ENCODE results near the gene DOK5. TPM values are rescaled to one million over a fixed set of nuclear protein-coding genes. Genes with fewer than 3 reads are reported as not detected.
"Not testable (repeated sequence)": the region's sequence is repeated elsewhere in the genome, so short reads cannot be mapped to it uniquely, and the experiment has no call there.

Gene DOK5
- total RNA-seq, 2 donors from 2014 or later = 0.39 TPM; not detected in 1

DNA sequence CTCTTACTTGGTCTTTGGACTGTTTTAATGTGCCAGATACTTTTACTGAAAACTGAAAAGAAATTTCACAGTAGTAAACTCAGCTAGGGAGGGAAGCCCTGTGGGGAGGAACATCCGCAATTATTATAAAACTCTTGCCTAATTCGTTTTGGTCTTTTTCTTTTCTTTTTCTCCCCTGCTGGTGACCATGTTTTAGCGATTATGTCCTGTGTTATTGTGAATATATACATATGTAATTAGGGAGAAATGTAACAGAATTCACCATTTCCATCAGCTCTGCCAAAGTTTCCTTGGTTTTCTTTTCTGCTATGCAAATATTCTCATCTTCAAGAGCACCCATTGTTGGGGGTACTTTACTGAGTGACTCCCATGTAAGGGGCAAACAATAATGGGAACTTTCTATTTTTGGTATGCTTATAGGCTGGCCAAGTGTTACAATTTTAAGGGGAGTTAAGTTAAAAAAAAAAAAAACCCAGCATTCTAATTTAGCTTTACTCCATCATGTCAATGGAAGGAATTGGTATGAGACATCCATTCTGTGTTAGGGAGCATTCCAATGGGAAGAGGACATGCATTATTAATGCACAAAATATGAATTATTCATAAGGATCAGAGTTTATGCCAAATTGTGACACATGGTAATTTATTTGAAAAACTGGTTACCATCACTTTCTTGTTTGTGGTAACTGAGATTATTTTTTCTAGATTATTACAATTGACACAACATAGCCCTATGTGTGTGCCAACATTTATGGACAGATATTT lies 2.0 kb downstream of the DOK5 start:
- Mint-ChIP-seq H3K27me3 (peaks cover 51 to 70% of the 10 kb centered on the region in 2 donors), H3K4me3 (no peak overlapping the region), H3K9me3 (peaks cover 2% of the 10 kb centered on the region), H3K27ac (no peak overlapping the region), H3K36me3 (peaks cover 4% of the 10 kb centered on the region), H3K4me1 (ENCODE audit: low read depth in 2 of 2) (no peaks in the 10 kb centered on the region)
- ATAC-seq = no peak
- DNase-seq (ENCODE audit: low spot score) = no peak

DNA sequence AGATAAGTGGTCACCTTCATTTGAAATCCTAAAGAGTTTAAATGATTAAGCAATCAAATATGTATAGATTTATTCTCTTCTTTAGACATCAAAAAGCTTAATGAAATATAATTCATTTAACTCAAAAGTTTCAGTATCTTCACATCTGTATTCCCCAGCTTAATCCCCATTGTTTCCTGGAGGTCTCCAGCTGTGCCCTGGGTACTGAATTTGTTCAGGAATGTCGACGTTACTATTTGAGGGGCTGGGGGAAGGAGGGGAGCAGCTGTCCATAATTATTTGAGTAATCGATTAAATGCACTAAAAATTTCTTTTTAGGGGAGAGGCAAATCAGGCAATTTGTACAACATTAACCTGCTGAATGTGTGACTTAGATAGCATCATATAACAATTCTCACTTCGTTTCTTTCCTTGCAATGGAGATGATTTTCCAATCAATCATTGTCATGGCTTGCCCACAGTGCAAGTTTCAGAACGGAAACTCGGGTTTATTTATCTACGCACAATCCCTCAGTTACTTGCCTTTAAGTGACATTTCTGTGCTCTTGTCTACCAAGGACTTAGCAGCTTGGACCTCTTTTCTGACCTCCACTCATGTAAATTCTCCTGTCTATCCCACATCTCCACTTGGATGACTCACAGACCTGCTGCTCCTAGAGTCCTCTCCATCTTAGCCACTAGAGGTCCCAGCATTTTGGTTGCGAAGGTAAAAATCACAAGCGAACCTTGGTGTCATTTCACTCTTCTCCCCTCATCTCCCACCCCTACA lies 3.9 kb downstream of the DOK5 start:
- peaks cover 4% of the 10 kb centered on the region for H3K36me3 Mint-ChIP-seq
- peaks cover 2% of the 10 kb centered on the region for H3K9me3 Mint-ChIP-seq
- H3K27me3 Mint-ChIP-seq = peaks cover 42 to 57% of the 10 kb centered on the region in 2 donors
- no peaks in the 10 kb centered on the region for H3K4me1 Mint-ChIP-seq (ENCODE audit: low read depth in 2 of 2)
- DNase-seq (ENCODE audit: low spot score) (no peak), ATAC-seq (no peak)
- no peak overlapping the region for H3K27ac Mint-ChIP-seq
- H3K4me3 Mint-ChIP-seq = no peak overlapping the region

DNA sequence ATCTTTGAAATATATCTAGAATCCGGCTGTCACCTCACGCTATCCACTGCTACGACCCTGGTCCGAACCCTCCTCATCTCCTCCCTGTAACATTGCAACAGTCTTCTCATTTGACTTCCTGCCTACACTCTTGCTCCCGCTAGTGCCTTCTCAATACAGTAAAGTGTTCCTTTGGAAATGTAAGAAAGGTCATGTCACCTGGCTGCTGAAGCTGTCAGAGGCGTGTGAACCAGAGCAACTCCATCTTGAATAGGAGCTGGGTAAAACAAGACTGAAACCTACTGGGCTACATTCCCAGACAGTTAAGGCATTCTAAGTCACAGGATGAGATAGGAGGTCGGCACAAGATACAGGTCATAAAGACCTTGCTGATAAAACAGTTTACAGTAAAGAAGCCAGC lies 4.5 kb downstream of the DOK5 start:
- not testable (repeated sequence) for ATAC-seq; H3K27ac Mint-ChIP-seq; DNase-seq (ENCODE audit: low spot score); H3K36me3 Mint-ChIP-seq; H3K4me3 Mint-ChIP-seq; H3K4me1 Mint-ChIP-seq (ENCODE audit: low read depth in 2 of 2); H3K9me3 Mint-ChIP-seq
- H3K27me3 Mint-ChIP-seq = peaks cover 36 to 51% of the 10 kb centered on the region in 2 donors

DNA sequence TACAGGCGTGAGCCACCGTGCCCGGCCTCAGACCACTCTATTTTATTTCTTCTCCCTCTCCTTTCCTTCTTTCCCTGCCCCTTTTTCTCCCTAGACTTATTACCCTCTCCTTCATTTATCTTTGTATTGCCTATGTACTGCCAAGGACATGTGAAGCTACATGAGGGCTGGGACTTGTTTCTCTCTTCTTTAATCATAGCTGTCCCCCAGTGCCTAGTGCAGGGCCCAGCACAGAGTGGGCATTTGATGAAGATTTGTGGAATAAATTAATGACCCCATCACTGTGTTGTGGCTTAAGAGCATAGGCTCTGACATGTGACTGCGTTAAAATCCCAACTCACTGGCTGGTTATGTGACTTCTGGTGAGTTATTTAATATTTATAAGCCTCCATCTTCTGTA lies 6.0 kb downstream of the DOK5 start:
- Mint-ChIP-seq H3K4me3 (no peak overlapping the region), H3K27ac (no peak overlapping the region), H3K4me1 (ENCODE audit: low read depth in 2 of 2) (no peaks in the 10 kb centered on the region), H3K9me3 (no peaks in the 10 kb centered on the region), H3K27me3 (peaks cover 26 to 44% of the 10 kb centered on the region in 2 donors), H3K36me3 (no peaks in the 10 kb centered on the region)
- no peak for DNase-seq (ENCODE audit: low spot score)
- no peak for ATAC-seq

DNA sequence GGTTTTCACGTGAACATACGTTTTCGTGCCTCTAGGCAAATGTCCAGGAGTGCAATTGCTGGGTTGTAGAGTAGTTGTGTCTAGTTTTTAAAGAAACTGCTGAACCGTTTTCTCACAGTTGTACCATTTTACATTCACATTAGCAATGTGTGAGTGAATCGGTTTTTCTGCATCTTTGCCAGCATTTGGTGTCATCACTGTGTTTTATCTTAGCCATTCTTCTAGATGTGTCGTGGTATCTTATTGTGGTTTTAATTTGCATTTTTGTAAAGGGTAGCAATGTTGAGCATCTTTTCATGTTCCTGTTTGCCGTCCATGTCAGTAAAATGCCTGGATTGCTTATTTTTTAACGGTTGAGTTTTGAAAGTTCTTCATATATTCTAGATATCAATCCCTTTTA lies 10.2 kb downstream of the DOK5 start:
- Mint-ChIP-seq H3K9me3 (no peaks in the 10 kb centered on the region), H3K36me3 (no peaks in the 10 kb centered on the region), H3K4me1 (ENCODE audit: low read depth in 2 of 2) (no peaks in the 10 kb centered on the region), H3K4me3 (no peak overlapping the region), H3K27me3 (peaks cover 7 to 19% of the 10 kb centered on the region in 2 donors), H3K27ac (no peak overlapping the region)
- DNase-seq (ENCODE audit: low spot score) (no peak), ATAC-seq (no peak)

DNA sequence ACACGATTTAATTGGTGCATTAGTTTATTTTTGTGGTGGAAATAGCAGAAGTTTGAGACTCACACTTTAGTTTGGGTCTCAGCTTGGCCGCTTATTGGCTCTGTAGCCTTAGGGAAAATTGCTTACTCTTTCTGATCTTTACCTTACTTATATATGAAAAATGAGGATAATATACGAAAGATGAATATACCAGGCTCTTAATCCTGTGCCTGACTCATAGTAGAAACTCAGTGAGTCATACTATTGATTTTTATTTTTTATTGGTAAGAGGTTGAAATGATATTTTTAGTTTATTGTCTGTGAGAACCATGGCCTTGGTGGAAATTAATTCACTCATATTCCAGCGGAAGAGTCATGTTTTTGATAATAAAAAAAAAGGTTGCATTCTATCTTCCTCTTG lies 11.2 kb downstream of the DOK5 start:
- DNase-seq (ENCODE audit: low spot score) (no peak), ATAC-seq (no peak)
- Mint-ChIP-seq H3K27ac (no peak overlapping the region), H3K4me1 (ENCODE audit: low read depth in 2 of 2) (no peaks in the 10 kb centered on the region), H3K36me3 (no peaks in the 10 kb centered on the region), H3K4me3 (no peak overlapping the region), H3K9me3 (no peaks in the 10 kb centered on the region), H3K27me3 (peaks cover under 1 to 10% of the 10 kb centered on the region in 2 donors)

DNA sequence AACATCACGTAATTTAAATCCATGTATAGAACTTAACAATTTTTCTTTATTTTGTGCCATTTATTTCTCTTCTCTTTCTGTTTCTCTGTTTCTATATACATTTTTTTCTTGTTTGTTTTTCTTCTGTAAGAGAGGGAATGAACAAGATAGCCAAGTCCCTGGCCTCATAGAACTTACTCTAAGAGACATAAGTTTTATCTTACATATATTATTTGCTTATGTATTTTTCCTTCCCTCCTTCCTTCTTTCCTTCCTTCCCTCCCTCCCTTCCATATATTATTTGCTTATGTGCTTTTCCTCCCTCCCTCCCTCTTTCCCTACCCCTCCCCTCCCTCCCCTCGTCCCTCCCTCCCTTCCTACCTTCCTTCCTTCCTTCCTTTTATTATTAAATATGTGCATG lies 13.0 kb downstream of the DOK5 start:
- peaks cover 0 to 8% of the 10 kb centered on the region in 2 donors for H3K27me3 Mint-ChIP-seq
- H3K27ac Mint-ChIP-seq = no peak overlapping the region
- DNase-seq (ENCODE audit: low spot score) (no peak), ATAC-seq (no peak)
- H3K4me1 Mint-ChIP-seq (ENCODE audit: low read depth in 2 of 2) = no peaks in the 10 kb centered on the region
- no peaks in the 10 kb centered on the region for H3K36me3 Mint-ChIP-seq
- H3K4me3 Mint-ChIP-seq = no peak overlapping the region
- H3K9me3 Mint-ChIP-seq = no peaks in the 10 kb centered on the region

DNA sequence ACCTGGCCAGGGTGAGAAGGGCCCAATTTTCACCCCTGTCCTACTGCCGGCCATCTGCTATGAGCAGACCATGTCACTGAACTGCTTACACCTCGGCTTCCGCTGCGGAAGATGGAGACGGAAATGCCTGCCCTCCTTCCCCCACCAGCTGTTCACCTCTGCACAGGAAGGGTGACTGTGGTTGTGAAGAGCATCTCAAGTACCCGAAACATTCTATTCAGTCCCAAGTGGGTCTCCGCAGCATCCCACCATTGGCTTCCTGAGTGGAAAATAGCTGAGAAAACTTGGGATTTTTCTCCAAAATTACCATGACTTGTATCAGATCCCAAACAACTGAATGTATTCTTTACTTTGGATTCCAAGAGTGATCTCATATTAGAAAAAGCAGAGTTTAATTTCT lies 16.1 kb downstream of the DOK5 start:
- no peaks in the 10 kb centered on the region for H3K4me1 Mint-ChIP-seq (ENCODE audit: low read depth in 2 of 2)
- peaks cover 0 to 8% of the 10 kb centered on the region in 2 donors for H3K27me3 Mint-ChIP-seq
- no peak for ATAC-seq
- no peak overlapping the region for H3K4me3 Mint-ChIP-seq
- no peaks in the 10 kb centered on the region for H3K36me3 Mint-ChIP-seq
- DNase-seq (ENCODE audit: low spot score) = no peak
- H3K9me3 Mint-ChIP-seq = no peaks in the 10 kb centered on the region
- H3K27ac Mint-ChIP-seq = no peak overlapping the region

DNA sequence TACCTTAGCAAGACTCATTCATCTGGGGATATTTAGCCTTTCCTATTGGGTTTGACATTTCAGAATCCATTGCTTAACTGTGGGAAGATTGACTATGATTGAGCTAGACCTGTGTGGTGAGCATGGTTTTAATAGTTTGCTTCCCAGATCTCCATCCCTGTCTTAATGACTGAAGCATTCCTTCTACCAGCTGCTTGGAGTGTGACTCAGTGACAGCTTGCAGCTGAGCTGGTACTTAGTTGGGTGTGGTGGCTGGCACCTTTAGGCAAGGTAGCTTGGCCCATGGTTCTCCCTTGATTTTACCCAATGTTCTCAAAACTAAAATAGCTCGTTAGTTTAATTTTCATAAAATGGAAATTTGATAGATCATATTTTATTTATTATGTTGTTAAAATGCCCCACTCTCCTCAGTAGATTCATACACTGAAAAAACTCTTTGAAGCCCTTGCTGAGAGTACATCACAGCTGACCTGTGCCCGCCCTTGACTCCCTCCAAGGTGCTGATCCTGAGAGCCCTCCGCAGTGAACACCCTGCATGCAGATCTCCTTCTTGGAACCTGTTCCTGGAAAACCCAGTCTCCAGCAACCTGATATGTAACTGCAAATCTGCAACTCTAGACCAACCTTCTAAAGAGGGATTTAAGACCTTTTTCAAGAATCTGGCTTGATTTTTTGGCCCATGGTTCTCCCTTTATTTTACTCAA lies 19.1 kb downstream of the DOK5 start:
- H3K4me1 Mint-ChIP-seq (ENCODE audit: low read depth in 2 of 2) = no peaks in the 10 kb centered on the region
- no peak overlapping the region for H3K4me3 Mint-ChIP-seq
- H3K36me3 Mint-ChIP-seq = no peaks in the 10 kb centered on the region
- H3K9me3 Mint-ChIP-seq = no peaks in the 10 kb centered on the region
- no peak for DNase-seq (ENCODE audit: low spot score)
- peaks cover 0 to 5% of the 10 kb centered on the region in 2 donors for H3K27me3 Mint-ChIP-seq
- no peak overlapping the region for H3K27ac Mint-ChIP-seq
- ATAC-seq = no peak

DNA sequence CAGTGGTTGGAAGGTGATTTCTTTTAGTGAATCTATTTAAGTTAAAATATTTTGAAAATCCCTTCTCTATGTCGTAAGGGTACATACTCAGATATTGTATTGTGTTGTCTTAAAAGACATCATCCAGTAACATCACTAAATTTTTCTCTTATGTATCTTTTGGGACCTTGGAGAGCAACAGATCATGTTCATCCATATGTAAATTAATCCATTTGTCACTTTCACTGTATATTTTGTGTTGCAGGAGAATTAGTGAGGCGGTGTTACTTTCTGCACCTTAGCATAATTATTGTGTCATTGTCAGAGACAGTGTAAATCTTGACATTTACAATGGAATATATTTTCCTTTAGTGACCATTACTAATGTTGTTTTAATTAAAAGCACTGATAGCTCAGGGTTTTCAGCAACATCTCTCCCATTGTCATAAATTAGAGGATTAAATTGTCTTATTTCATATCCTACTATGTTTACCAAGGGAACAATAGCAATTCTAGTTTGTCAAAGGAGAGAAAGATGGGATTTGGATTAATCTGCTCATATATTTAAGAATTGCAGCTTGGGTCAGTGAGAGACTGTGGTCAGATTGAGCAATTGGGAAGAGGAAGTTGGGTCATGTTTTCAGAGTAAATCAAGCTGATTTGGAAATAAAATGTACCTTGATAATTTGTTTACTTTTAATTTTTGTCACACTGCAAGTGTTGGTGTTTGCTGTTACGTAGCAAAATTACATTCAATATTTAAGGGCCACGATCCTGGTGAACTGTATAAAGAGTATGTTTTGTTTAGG lies 22.7 kb downstream of the DOK5 start:
- H3K9me3 Mint-ChIP-seq = no peaks in the 10 kb centered on the region
- H3K27ac Mint-ChIP-seq = no peak overlapping the region
- H3K4me3 Mint-ChIP-seq = no peak overlapping the region
- DNase-seq (ENCODE audit: low spot score) (no peak), ATAC-seq (no peak)
- H3K36me3 Mint-ChIP-seq = no peaks in the 10 kb centered on the region
- peaks cover 0 to 5% of the 10 kb centered on the region in 2 donors for H3K27me3 Mint-ChIP-seq
- H3K4me1 Mint-ChIP-seq (ENCODE audit: low read depth in 2 of 2) = no peaks in the 10 kb centered on the region

DNA sequence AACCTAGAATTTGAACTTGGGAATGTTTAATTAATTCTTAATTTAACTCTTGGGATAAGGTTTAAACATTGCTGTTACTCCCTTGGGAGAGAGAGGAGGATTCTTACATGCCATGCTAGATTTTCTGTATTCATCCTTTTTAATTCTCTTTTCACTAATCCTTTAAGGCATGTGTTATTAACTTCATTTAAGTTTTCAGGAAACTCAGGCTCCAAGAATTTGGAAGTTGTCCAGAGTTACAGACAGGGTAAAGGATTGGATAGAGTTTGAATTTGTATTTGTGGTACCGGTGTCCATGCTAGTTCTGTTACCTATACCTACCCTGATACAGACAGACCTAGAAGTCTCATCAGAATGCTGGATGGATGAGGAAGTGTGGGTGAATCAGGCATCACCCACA lies 23.7 kb downstream of the DOK5 start:
- no peaks in the 10 kb centered on the region for H3K36me3 Mint-ChIP-seq
- ATAC-seq (no peak), DNase-seq (ENCODE audit: low spot score) (no peak)
- H3K9me3 Mint-ChIP-seq = no peaks in the 10 kb centered on the region
- H3K4me3 Mint-ChIP-seq = no peak overlapping the region
- no peak overlapping the region for H3K27ac Mint-ChIP-seq
- peaks cover 0 to 5% of the 10 kb centered on the region in 2 donors for H3K27me3 Mint-ChIP-seq
- no peaks in the 10 kb centered on the region for H3K4me1 Mint-ChIP-seq (ENCODE audit: low read depth in 2 of 2)

DNA sequence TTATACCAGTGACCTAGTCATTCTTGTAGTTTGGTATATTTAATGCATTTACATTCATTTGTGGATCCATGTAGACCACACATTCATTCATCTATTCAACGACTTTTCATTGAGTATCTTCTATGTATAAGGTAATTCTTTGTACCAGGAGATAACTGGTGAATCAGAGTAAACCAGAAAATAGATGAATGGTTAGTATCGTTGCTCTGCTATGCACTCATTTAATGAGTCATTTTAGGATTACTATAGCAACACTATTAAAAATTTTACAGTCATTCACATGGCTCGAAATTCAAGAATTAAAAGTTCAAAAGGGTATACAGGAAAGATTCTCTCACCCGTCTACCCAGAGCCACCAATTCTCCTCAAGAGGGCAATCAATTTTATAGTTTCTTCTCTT lies 26.8 kb downstream of the DOK5 start:
- no peak for ATAC-seq
- H3K4me1 Mint-ChIP-seq (ENCODE audit: low read depth in 2 of 2) = no peaks in the 10 kb centered on the region

DNA sequence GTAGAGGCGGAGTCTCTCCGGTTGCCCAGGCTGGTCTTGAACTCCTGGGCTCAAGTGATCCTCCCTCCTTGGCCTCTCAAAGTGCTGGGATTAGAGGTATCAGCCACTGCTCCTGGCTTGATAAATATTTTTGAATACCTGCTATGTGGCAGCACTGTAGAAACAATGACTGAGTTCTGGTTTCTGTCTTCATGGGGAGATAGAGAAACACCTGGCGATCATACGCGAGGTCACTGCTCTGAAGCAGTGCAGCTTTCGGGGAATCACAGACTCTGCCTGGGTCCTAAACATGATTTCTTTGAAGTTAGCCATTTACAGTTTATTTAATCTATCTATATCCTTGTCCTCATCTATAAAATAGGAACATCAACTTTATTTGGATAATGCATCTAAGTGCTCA lies 31.2 kb downstream of the DOK5 start:
- no peak for ATAC-seq
- Mint-ChIP-seq H3K27me3 (peaks cover 0 to 4% of the 10 kb centered on the region in 2 donors), H3K4me3 (no peak overlapping the region), H3K36me3 (no peaks in the 10 kb centered on the region), H3K9me3 (peaks cover 3% of the 10 kb centered on the region), H3K27ac (no peak overlapping the region), H3K4me1 (ENCODE audit: low read depth in 2 of 2) (no peaks in the 10 kb centered on the region)
- DNase-seq (ENCODE audit: low spot score) = no peak

More for the DNA sequence above, 26.8 kb downstream of the DOK5 start:
- no peak overlapping the region for H3K4me3 Mint-ChIP-seq
- H3K36me3 Mint-ChIP-seq = no peaks in the 10 kb centered on the region
- H3K27ac Mint-ChIP-seq = no peak overlapping the region
- no peak for DNase-seq (ENCODE audit: low spot score)
- H3K9me3 Mint-ChIP-seq = peaks cover 3% of the 10 kb centered on the region
- H3K27me3 Mint-ChIP-seq = peaks cover 4 to 5% of the 10 kb centered on the region in 2 donors

All from natural killer cell treated with Interleukin-12 subunit alpha and Interleukin-12 subunit beta and Interleukin-15 and Interleukin-18, amount 100 ng/mL, for 72 hours (primary cell).